Stimulated activated CD8-positive, alpha-beta memory T cell treated with anti-CD3 and anti-CD28 coated beads, Interleukin-2, amount 100 ng/mL, for 1 hour (primary cell): ENCODE measurements around the gene AHNAK2.

ENCODE experiments used
- DNase-seq, 2 donors: peaks; one replicate each; pipeline ENCODE4 v3.0.0-alpha.2; 2020; ENCODE audit warnings: low read depth in 2 of 2

Gene AHNAK2

DNA sequence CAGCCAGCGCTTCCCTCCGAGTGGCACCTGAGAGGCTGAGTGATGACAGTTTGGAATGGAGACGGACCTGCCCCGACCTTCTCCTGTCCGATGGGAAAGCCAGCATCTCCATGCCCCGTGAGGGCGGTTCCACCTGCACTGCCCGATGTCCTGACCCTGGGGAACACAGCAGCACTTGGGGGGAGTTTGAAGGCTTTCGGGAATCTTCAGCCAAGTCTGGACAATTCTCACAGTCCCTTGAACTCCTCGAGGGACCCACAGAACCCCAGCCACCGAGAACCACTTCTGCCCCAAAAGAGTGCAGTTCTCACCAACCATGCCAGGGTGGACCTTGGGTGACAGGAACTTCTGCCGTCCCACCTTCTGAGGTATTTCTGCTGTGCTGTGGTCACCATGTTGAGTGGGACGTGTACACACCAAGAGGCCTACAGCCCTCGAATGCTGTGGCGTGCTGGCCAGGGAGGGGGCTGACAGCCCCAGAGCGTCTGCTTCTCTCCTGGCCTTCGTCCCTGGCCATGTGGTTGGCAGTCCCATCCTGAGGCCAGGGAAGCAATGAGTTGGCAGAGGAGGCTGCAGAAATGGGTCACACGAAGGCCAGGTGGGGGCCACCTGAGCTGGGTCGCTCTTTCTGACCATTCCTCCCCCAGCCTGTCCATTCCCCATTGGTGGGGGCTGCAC is 8.5 kb upstream of the AHNAK2 start:
- no peak for DNase-seq

DNA sequence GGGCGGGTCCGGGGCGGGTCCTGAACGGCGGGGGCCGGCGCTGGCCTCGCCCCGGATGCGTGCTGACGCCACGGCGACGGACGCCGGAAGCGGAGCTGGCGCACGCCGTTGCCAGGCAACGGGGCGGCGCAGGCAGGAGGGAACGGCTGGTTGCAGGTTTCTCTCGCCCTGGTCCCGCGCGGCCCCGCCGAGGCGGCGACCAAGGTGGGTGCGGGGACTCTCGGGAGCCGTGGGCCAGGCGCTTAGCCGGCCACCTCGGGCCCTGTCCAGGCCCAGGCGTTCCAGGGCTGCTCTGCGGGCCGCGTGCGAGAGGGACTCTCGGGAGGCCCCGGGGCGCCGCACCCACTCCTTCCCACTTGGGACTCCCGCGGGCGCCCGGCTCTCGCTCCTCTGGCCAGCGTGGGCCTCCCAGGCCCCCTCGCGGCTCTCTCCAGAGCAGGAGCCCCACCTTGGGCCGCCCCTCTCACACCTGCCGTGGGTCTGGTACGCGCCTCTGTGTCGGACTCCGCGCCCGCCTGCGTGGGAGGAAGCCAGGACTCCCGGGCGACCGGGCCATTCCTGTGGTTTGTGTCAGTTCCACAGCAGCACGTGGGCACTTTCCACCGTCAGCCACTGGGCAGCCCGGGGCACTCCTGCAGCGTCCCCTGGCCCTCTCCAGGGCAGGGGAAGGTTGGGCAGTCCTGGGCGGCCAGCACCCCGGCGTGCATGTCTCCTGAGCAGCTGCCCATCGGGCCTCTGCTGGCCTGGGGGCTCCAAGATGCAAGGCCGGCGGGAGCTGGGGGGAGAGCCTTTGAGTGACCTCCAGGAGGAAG is 7.7 kb upstream of the AHNAK2 start, which contains the start of gene CLBA1:
CLBA1 (plus strand) TSS at position 114 of the 812 bp plus-strand sequence; CDS start at position 758, 644 bp downstream.
- peak; percentile 73 to 78 for DNase-seq

DNA sequence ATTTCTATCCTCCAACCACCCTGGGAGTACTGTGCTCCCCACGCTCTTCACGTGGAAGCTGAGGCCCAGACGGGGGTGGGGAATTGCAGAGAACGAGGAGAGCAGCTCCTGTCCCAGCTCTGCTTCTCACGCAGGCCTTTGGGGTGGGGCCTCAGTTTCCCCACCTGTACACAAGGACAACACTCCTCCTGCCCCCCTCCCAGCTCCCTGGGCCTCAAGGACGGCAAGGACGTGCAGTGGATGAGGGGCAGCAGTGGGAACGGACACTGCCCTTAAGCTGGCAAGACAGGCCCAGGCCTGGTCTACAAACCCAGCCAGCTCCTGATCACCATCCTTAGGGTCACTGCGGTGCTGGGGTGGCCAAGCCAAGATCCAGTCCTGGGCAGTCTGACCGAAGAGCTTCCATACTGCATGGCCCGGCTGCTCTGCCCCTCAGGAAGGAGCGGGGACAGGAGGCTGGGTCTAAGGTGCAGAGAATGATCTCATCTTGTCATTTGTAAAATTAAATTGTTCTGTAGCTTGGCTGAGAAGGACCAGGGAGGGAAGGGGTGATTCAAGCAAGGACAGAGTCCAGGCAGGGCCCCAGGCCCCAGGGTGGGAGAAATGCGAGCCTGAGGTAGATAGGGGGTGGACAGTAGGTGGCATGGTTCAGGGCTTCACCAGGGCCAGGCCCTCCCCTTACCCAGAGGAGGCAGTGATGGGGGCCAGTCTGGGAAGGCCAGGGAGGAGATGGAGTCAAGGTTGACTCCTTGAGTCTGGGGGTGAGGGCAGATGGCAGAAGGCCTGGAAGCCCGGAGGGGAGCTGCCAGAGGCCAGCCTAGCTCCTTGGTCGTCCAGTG is 6.1 kb upstream of the AHNAK2 start:
- no peak for DNase-seq

DNA sequence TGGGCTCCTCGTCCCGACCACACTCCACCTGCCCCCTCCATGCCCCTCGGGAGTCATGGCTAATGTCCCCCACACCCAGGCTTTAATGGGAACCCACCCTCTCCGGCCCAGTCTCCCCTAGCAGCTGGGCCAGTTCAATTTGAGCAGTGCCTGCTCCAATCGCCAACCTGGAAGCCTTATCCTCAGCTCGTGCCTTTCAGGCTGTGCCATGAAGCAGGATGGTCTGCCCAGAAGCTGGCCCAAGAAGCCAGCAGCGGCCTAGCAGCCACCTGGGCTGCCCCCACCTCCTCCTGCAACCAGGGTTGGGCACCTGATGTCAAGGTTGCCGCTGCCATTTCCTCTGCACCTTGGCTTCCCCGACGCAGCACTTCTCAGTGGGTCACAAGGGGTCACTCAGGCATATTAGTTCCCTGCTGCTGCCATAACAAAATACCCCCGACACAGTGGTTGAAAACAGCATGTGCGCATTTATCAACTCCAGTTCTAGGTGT is 5.1 kb upstream of the AHNAK2 start:
- no peak for DNase-seq

GRCh38 chr14:104982548-104983230 is 4.5 kb upstream of the AHNAK2 start:
- no peak for DNase-seq

DNA sequence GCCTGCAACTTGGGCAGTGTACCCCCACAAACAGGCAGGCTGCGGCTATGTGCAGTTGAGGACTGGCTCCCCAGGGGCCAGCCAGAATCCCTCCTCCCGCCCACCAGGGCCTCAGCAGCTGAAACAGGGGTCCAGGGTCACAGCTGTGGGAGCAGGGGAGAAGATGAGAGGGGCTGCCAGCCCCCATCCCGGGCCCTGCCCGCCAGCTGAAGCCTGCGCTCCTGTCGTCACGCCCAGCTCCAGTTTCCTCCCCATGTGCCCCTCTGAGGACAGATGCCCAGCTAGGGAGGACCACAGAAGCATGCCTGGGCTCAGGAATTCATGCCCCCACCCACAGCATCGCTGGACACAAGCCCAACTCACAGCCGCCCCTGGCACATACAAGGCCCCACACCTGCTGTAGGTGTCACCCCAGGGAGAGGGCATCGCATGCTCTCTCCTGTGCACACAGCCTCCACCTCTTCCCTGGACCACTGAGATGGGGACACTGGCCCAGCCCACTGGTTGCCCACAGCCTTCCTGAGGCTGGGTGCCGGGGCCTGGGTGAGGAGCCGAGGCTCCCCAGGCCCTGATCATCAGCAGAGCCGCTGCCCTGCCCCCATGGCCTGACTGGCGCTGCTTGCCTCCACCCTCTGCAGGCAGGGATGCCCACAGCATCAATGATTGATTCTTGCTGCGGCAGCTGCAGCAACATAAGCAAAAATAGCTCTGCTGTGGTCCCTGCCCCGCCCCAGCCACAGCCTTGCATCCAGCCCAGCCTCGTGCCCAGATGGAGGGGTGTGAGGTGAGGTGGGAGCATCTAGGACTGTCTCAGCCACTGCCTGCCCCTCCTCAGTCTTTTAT is 3.7 kb upstream of the AHNAK2 start:
- no peak for DNase-seq

DNA sequence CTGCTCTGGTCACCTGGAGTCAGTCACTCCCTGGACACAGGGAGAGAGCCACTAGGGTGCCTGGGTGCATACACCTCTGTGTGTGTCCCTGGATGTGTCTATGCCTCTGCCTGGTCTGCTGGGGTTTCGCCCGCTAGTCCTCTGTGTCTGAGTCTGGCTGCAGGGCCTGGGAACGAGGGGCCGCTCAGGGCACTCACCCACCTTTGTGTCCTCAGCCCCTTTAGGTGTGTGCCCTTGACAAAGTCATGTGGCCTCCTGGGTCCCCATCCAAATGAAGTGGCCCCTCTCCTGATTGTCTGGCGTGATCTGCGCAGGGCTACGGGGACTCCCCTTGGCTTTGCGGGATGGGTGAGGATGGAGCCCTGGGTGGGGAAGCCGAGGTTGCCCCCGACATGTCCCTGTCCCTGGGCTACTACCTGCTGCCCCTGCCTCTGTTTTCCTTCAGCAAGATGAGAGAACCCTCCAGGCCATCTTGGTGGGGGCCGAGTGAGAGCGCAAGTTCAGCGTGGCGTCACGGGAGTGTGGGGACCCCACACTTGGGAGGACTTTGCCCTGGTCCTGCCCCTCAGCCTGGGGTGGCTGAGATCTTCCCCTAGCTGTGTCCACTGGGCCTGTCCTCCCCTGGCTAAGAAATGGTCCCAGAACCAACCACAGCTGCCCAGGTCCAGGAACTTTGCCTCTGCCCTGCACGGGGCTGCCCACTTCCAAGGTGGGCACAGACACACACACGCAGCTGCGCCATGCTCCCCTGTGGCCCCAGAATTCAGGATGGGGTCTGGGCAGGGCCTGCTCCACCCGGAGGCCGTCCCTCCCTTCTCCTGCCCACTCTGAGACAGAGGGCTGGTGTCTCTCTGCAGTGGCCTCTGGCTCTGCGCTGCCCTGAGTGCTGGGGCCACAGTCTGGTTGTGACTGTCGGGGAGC is 2.7 kb upstream of the AHNAK2 start:
- no peak for DNase-seq

GRCh38 chr14:104979758-104980610 is 1.8 kb upstream of the AHNAK2 start:
- no peak for DNase-seq

GRCh38 chr14:104978746-104979691 is 845 bp upstream of the AHNAK2 start:
- DNase-seq, result no peak

DNA sequence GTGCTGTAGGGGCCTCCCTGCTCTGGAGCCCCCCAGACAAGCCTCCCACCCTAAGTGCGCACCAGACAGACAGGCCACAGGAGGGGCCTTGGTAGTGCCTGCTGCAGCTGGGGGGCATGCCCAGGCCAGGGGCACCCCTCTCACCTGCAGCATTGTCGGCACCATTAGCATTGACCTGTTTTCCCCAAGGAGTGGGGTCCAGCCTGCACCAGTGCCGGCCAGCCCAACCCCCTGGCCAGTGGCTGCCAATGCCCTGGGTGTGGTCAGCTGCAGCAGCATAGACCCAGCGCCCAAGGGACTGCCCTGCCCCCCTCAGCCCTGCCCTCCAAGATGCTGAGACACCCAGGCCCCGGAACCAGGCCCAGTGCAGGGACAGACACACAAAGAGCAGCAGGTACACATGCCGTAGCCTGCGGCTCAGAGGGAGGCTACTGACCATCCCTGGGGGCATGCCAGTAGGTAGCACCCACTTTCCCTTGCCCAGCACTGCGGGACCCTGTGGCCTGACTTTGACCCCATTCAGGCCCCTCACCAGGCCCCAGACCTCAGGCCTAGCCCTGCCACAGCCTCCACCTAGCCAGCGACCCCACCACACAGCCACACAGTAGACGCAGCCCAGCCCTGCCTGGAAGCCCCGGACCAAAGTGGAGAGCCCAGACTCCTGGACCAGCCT is 1.0 kb downstream of the AHNAK2 start:
- DNase-seq, result no peak

DNA sequence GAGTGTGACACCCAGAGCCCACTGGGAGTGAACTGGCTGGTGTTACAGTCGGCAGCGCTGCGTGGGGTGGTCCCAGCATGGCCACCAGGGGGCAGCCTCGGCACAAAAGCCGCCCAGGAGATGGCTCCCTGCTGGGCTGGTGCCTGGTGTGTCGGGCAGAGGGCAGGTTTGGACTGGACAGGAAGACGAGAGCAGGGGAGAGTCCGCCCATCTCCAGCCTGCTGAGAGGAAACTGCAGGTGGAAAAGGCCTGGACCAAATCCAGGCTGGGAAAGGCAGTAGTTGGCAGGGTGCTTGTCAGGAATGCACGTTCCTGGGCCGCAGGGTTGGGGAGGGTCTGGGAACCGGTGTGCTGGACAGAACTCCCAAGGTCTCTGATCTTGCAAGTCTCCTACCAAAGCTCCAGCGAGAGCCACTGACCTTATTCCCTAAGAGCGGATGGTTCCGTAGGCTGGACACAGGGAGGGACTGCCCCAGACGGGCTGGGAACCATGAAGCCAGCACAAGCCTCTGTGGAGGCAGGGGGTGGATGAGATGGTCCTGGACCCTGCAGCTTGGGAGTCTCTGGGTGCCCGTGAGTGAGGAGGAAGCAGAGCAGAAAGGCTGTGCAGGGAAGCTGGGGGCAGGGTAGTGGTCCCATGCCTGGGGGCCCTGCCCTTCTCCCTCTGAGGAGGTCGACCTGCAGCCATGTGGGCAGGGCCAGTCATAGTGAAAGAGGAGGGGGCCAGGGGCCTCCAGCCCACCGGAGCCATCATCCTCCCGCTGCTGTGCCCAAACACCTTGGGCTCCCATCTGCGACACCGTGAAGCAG is 1.8 kb downstream of the AHNAK2 start:
- peak; percentile 73 to 77 for DNase-seq

DNA sequence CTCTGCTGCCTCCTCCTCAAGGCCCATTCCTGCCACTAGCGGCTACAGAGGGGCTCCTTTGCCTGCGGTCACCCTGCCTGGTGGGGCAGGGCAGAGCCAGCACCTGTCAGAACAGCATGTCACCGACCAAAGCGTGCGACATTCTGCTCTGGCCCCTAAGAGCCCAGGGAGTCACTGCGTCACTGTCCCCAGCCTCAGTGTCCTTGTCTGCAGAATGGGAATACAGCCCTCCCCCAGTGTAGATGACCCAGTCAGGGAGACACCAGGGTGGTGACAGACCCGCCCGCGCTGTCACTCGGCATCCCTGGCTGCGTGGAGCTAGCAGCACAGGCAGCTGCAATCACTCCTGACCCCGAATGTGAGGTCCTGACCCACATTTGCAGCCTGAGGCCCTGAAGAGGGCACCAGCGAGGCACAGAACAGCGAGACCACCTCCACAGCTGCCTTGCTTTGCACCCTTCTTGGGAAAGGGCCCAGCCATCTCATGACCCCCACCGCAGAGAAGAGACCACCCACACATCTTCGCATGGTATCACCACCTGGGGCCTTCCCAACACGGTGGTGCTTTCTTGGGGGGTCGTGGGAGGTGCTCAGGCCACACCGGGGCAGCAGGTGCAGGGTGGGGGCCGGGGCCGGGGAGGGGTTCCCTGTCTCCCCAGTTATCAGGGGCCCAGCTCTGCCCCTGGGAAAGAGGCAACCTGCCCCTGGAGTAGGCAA is 2.5 kb downstream of the AHNAK2 start:
- no peak for DNase-seq

GRCh38 chr14:104974665-104975390 is 3.3 kb downstream of the AHNAK2 start:
- DNase-seq, result no peak

- no peak for DNase-seq
Measured at GRCh38 chr14:104974146-104974541, 4.0 kb downstream of the AHNAK2 start.
